Measurements from ENCODE around the gene SRP19. TPM values are rescaled to one million over a fixed set of nuclear protein-coding genes. Genes with fewer than 3 reads are reported as not detected.

The SRP19 gene
- total and polyA plus RNA-seq, 2 of the 8 experiments (the other 6 are each of a cell fraction or from before 2014, with no cell fraction given) = 27.5 to 79.9 TPM

- no peak for TF ChIP-seq CHD7 (IDR thresholded peaks at IDR 0.05; ENCODE audit: insufficient replicate concordance, low read length)
- no peak for TF ChIP-seq POU5F1 (IDR thresholded peaks at IDR 0.05; ENCODE audit: low read depth, low read length)
- no peak for TF ChIP-seq BRCA1 (IDR thresholded peaks at IDR 0.05; ENCODE audit: low read depth, low read length)
- no peak for TF ChIP-seq TEAD4 (IDR thresholded peaks at IDR 0.05; ENCODE audit: low read depth, low read length)
- no peak for TF ChIP-seq RNF2 (IDR thresholded peaks at IDR 0.05; ENCODE audit: borderline replicate concordance, low read depth, low read length, missing control alignments, poor library complexity, severe bottlenecking)
These were observed 998 bp downstream of the SRP19 start (continued) for GRCh38 chr5:112862085-112862484.
